WI38 (cell line): Measurements from ENCODE around the gene ZNF865.

ENCODE experiments used
- H3K4me3 ChIP-seq: 2 replicates; pipeline ENCODE4 v1.5.1; 2011; ENCODE audit warnings: low read depth, mild to moderate bottlenecking, control low read depth, low read length
- CTCF ChIP-seq: IDR thresholded peaks from 2 replicates; pipeline ENCODE4 v1.5.1; 2012; ENCODE audit warnings: low read depth, mild to moderate bottlenecking, control low read depth, low read length

Gene ZNF865

GRCh38 chr19:55655648-55656040 lies 50.2 kb downstream of the ZNF865 start:
- peak overlapping the region; percentile 71 for H3K4me3 ChIP-seq
- no peak for TF ChIP-seq CTCF

- peak overlapping the region; percentile 71 for H3K4me3 ChIP-seq
- TF ChIP-seq CTCF, result no peak
Measured at GRCh38 chr19:55656552-55656951, 51.1 kb downstream of the ZNF865 start.

GRCh38 chr19:55656988-55657747 lies 51.7 kb downstream of the ZNF865 start:
- H3K4me3 ChIP-seq, result peak overlapping the region; percentile 71

GRCh38 chr19:55658846-55659459 lies 53.5 kb downstream of the ZNF865 start:
- no peak overlapping the region for H3K4me3 ChIP-seq
- no peak for TF ChIP-seq CTCF

More at GRCh38 chr19:55656988-55657747, 51.7 kb downstream of the ZNF865 start:
- TF ChIP-seq CTCF, result no peak

GRCh38 chr19:55659822-55660221 lies 54.4 kb downstream of the ZNF865 start:
- no peak for TF ChIP-seq CTCF
- no peak overlapping the region for H3K4me3 ChIP-seq

GRCh38 chr19:55660404-55660803 lies 55.0 kb downstream of the ZNF865 start:
- TF ChIP-seq CTCF, result no peak
- no peak overlapping the region for H3K4me3 ChIP-seq

GRCh38 chr19:55660991-55661390 lies 55.5 kb downstream of the ZNF865 start:
- H3K4me3 ChIP-seq, result no peak overlapping the region
- TF ChIP-seq CTCF, result no peak
